AG09309 (cell line): ENCODE data around the gene KIAA0040.

Source experiments
- DNase-seq: peaks from one replicate; pipeline ENCODE4 v3.0.0-alpha.2; 2010; ENCODE audit warnings: low read depth
- H3K4me3 ChIP-seq: 2 replicates; pipeline ENCODE4 v1.5.1; 2011; ENCODE audit warnings: mild to moderate bottlenecking, low read depth, low read length, moderate library complexity; ENCODE audit not compliant: control insufficient read depth
- CTCF ChIP-seq: IDR thresholded peaks from 2 replicates; pipeline ENCODE4 v1.5.1; 2011; ENCODE audit warnings: mild to moderate bottlenecking, low read depth, low read length, inconsistent platforms; ENCODE audit not compliant: insufficient read depth, control insufficient read depth; ENCODE audit errors: missing control alignments

The KIAA0040 gene

GRCh38 chr1:175192630-175193526 is at the start of gene KIAA0040:
KIAA0040 (minus strand) TSS chr1:175192776; CDS start chr1:175161013, 31,763 bp downstream.
- H3K4me3 ChIP-seq: peak within 1 kb of the TSS; percentile 40
- no peak for TF ChIP-seq CTCF
- DNase-seq: no peak

DNA sequence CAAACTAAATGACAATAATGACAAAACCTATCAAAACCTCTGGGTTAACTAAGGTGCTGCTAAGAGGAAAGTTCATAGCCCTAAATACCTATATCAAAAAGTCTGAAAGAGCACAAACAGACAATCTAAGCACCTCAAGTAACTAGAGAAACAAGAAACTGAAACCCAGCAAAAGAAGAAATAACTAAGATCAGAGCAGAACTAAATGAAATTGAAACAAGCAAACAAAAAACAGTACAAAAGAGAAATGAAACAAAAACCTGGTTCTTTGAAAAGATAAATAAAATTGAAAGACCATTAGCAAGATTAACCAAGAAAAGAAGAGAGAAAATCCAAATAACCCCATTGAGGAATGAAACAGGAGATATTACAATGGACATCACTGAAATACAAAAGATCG is 44.8 kb upstream of the KIAA0040 start:
- no peak overlapping the region for H3K4me3 ChIP-seq
- DNase-seq: no peak
- no peak for TF ChIP-seq CTCF

DNA sequence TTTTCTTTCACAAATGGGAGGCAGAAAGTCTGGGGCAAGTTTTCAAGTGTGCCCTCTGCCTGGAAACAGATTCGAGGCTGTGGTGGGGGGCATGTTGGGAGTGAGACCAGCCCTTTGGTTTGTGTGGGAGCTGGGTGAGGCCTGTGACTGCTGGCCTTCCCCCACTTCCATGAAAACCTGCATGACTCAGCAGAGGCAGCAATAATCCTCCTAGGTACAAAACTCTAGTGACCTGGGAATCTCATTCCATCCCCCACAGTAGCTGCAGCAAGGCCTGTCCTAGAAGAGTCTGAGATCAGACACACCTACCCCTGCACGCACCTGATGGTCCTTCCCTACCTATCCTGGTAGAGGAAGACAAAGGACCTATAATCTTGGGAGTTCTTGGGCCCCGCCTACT is 42.1 kb upstream of the KIAA0040 start:
- no peak overlapping the region for H3K4me3 ChIP-seq
- no peak for TF ChIP-seq CTCF
- DNase-seq: no peak

DNA sequence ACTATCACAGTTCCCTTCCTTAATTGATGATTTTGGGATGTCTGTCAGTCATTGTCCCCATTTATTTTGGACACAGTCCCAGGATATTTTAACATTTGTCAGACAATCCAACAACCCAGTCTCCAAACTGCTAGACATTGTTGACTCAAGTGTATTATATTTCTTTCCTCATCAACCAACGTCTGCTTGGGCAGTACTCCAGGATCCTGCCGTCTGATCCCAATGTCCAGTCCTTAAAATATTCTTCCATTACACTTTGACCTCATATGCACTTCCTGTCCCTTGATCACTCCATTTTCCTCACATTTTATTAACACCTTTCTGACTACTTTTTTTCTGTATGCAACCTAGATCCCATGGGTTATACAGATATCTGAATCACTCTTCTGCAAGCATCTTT is 39.8 kb upstream of the KIAA0040 start:
- no peak for DNase-seq
- no peak overlapping the region for H3K4me3 ChIP-seq
- no peak for TF ChIP-seq CTCF

DNA sequence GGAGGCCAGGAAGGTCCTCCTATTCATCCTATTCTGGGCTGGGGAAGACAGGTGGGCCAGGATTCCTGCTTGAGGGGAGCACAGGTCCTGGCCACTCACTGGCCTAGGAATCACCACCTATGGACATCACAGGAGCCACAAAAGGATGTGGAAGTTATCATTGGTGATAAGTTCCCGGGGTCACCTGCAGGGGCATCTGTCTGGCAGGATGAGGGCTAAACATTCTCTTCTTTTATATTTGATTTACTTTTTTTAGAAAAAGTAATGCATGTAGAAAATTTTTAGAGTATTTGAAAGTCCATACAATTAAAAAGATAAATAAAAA is 33.2 kb upstream of the KIAA0040 start:
- H3K4me3 ChIP-seq: no peak overlapping the region
- TF ChIP-seq CTCF: no peak
- DNase-seq: no peak

- DNase-seq: no peak
- no peak for TF ChIP-seq CTCF
Observed at GRCh38 chr1:175222296-175222938, 29.8 kb upstream of the KIAA0040 start.

More at GRCh38 chr1:175222296-175222938, 29.8 kb upstream of the KIAA0040 start:
- no peak overlapping the region for H3K4me3 ChIP-seq
